ENCODE results near the gene KIF26A. TPM values are rescaled to one million over a fixed set of nuclear protein-coding genes. Genes with fewer than 3 reads are reported as not detected.

The KIF26A gene
- total and polyA plus RNA-seq, 2 experiments from 2014 or later = 5.6 to 103 TPM

DNA sequence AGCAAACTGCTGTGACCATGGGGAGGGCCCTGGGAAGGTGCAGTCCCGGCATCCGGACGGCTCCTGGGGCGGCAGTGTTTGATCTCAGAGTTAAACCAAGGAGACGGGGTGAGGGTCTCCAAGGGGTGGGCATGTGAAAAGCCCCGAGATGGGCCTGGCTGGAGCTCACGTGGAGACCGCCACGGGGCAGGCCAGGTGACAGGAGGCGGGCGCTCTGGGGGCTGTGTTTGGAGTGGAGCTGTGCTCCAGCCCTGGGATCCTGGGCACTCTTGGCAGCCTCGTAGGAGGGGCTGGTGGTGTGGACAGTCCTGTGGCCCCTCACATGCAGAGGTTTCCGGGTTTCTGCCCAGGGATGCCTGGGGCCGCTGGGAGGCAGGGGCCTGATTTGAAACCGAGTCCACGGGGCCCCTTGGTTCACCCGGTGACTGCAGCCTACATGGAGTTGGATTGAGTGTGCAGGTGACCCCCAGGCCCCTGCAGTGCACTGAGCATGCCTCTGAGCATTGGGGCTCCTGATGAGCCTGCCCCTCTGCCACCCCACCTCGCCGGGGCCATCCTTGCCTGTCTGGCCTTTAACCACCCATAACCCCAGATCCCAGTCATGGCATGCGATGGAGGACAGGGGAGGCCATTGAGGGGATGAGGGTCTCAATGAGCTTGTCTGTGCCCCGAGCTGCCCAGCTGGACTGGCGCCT, 8.4 kb downstream of the KIF26A start:
- Histone ChIP-seq H3K36me3 (ENCODE audit: insufficient read depth) (no peaks in the 10 kb centered on the region), H3K27me3 (ENCODE audit: insufficient read depth) (no peaks in the 10 kb centered on the region), H3K79me2 (replicated peaks; ENCODE audit: insufficient read depth) (peaks cover 88% of the 10 kb centered on the region), H3K27ac (ENCODE audit: low read depth) (no peak overlapping the region), H3K4me1 (ENCODE audit: insufficient read depth) (peaks cover 21% of the 10 kb centered on the region), H2AFZ (no peak overlapping the region), H4K20me1 (replicated peaks; ENCODE audit: insufficient read depth) (peaks cover 4% of the 10 kb centered on the region), H3F3A (replicated peaks; ENCODE audit: low read depth) (0 out of 2 replicates have a peak, but pooled peaks cover 5% of the 10 kb centered on the region), H3K4me2 (no peak overlapping the region), H3K9me2 (ENCODE audit: insufficient read depth) (no peaks in the 10 kb centered on the region), H3K4me3 (no peak overlapping the region)
- Mint-ChIP-seq H3K27ac (no peak overlapping the region), H3K36me3 (ENCODE audit: low read depth) (no peaks in the 10 kb centered on the region; the same call in 2 of the 3 replicates), H3K4me1 (peaks cover 36% of the 10 kb centered on the region), H3K4me3 (no peak overlapping the region), H3K27me3 (ENCODE audit: insufficient read depth, low read depth, poor library complexity) (peaks cover 17% of the 10 kb centered on the region), H3K9me3 (no peaks in the 10 kb centered on the region)
- no peak for DNase-seq (ENCODE audit: low spot score)
- ATAC-seq = no peak
- TF ChIP-seq ZNF331 (CRISPR knock-in tag; IDR thresholded peaks at IDR 0.05; ENCODE audit: low read depth) (no peak), ZNF114 (CRISPR knock-in tag; IDR thresholded peaks at IDR 0.05) (no peak), NANOG (IDR thresholded peaks at IDR 0.05; ENCODE audit: borderline replicate concordance) (no peak), CREB1 (CRISPR knock-in tag; IDR thresholded peaks at IDR 0.05; ENCODE audit: low read depth) (no peak), EZH2phosphoT487 (IDR thresholded peaks at IDR 0.05; ENCODE audit: unreplicated experiment) (no peak), JUNB (IDR thresholded peaks at IDR 0.05; ENCODE audit: unreplicated experiment) (no peak), STAT1 (IDR thresholded peaks at IDR 0.05; ENCODE audit: unreplicated experiment) (no peak), POLR2AphosphoS5 (IDR thresholded peaks at IDR 0.05; ENCODE audit: low read depth) (no peak), EZH2 (IDR thresholded peaks at IDR 0.05; ENCODE audit: low read depth, unreplicated experiment) (no peak)
- TF ChIP-seq, protein P1, sequence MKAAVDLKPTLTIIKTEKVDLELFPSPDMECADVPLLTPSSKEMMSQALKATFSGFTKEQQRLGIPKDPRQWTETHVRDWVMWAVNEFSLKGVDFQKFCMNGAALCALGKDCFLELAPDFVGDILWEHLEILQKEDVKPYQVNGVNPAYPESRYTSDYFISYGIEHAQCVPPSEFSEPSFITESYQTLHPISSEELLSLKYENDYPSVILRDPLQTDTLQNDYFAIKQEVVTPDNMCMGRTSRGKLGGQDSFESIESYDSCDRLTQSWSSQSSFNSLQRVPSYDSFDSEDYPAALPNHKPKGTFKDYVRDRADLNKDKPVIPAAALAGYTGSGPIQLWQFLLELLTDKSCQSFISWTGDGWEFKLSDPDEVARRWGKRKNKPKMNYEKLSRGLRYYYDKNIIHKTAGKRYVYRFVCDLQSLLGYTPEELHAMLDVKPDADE (IDR thresholded peaks at IDR 0.05) = no peak
- TF ChIP-seq, protein P2, sequence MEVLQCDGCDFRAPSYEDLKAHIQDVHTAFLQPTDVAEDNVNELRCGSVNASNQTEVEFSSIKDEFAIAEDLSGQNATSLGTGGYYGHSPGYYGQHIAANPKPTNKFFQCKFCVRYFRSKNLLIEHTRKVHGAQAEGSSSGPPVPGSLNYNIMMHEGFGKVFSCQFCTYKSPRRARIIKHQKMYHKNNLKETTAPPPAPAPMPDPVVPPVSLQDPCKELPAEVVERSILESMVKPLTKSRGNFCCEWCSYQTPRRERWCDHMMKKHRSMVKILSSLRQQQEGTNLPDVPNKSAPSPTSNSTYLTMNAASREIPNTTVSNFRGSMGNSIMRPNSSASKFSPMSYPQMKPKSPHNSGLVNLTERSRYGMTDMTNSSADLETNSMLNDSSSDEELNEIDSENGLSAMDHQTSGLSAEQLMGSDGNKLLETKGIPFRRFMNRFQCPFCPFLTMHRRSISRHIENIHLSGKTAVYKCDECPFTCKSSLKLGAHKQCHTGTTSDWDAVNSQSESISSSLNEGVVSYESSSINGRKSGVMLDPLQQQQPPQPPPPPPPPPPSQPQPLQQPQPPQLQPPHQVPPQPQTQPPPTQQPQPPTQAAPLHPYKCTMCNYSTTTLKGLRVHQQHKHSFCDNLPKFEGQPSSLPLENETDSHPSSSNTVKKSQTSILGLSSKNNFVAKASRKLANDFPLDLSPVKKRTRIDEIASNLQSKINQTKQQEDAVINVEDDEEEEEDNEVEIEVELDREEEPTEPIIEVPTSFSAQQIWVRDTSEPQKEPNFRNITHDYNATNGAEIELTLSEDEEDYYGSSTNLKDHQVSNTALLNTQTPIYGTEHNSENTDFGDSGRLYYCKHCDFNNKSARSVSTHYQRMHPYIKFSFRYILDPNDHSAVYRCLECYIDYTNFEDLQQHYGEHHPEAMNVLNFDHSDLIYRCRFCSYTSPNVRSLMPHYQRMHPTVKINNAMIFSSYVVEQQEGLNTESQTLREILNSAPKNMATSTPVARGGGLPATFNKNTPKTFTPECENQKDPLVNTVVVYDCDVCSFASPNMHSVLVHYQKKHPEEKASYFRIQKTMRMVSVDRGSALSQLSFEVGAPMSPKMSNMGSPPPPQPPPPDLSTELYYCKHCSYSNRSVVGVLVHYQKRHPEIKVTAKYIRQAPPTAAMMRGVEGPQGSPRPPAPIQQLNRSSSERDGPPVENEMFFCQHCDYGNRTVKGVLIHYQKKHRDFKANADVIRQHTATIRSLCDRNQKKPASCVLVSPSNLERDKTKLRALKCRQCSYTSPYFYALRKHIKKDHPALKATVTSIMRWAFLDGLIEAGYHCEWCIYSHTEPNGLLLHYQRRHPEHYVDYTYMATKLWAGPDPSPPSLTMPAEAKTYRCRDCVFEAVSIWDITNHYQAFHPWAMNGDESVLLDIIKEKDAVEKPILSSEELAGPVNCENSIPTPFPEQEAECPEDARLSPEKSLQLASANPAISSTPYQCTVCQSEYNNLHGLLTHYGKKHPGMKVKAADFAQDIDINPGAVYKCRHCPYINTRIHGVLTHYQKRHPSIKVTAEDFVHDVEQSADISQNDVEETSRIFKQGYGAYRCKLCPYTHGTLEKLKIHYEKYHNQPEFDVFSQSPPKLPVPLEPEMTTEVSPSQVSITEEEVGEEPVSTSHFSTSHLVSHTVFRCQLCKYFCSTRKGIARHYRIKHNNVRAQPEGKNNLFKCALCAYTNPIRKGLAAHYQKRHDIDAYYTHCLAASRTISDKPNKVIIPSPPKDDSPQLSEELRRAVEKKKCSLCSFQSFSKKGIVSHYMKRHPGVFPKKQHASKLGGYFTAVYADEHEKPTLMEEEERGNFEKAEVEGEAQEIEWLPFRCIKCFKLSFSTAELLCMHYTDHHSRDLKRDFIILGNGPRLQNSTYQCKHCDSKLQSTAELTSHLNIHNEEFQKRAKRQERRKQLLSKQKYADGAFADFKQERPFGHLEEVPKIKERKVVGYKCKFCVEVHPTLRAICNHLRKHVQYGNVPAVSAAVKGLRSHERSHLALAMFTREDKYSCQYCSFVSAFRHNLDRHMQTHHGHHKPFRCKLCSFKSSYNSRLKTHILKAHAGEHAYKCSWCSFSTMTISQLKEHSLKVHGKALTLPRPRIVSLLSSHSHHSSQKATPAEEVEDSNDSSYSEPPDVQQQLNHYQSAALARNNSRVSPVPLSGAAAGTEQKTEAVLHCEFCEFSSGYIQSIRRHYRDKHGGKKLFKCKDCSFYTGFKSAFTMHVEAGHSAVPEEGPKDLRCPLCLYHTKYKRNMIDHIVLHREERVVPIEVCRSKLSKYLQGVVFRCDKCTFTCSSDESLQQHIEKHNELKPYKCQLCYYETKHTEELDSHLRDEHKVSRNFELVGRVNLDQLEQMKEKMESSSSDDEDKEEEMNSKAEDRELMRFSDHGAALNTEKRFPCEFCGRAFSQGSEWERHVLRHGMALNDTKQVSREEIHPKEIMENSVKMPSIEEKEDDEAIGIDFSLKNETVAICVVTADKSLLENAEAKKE (CRISPR knock-in tag; IDR thresholded peaks at IDR 0.05) = no peak
- TF ChIP-seq, protein P3, sequence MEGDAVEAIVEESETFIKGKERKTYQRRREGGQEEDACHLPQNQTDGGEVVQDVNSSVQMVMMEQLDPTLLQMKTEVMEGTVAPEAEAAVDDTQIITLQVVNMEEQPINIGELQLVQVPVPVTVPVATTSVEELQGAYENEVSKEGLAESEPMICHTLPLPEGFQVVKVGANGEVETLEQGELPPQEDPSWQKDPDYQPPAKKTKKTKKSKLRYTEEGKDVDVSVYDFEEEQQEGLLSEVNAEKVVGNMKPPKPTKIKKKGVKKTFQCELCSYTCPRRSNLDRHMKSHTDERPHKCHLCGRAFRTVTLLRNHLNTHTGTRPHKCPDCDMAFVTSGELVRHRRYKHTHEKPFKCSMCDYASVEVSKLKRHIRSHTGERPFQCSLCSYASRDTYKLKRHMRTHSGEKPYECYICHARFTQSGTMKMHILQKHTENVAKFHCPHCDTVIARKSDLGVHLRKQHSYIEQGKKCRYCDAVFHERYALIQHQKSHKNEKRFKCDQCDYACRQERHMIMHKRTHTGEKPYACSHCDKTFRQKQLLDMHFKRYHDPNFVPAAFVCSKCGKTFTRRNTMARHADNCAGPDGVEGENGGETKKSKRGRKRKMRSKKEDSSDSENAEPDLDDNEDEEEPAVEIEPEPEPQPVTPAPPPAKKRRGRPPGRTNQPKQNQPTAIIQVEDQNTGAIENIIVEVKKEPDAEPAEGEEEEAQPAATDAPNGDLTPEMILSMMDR (conservative IDR thresholded peaks at IDR 0.05; ENCODE audit: low read depth in 2 of 2) = no peak
- TF ChIP-seq, protein P4, sequence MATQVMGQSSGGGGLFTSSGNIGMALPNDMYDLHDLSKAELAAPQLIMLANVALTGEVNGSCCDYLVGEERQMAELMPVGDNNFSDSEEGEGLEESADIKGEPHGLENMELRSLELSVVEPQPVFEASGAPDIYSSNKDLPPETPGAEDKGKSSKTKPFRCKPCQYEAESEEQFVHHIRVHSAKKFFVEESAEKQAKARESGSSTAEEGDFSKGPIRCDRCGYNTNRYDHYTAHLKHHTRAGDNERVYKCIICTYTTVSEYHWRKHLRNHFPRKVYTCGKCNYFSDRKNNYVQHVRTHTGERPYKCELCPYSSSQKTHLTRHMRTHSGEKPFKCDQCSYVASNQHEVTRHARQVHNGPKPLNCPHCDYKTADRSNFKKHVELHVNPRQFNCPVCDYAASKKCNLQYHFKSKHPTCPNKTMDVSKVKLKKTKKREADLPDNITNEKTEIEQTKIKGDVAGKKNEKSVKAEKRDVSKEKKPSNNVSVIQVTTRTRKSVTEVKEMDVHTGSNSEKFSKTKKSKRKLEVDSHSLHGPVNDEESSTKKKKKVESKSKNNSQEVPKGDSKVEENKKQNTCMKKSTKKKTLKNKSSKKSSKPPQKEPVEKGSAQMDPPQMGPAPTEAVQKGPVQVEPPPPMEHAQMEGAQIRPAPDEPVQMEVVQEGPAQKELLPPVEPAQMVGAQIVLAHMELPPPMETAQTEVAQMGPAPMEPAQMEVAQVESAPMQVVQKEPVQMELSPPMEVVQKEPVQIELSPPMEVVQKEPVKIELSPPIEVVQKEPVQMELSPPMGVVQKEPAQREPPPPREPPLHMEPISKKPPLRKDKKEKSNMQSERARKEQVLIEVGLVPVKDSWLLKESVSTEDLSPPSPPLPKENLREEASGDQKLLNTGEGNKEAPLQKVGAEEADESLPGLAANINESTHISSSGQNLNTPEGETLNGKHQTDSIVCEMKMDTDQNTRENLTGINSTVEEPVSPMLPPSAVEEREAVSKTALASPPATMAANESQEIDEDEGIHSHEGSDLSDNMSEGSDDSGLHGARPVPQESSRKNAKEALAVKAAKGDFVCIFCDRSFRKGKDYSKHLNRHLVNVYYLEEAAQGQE (IDR thresholded peaks at IDR 0.05; ENCODE audit: unreplicated experiment) = no peak
